ENCODE data around the gene TRIM75.

DNA sequence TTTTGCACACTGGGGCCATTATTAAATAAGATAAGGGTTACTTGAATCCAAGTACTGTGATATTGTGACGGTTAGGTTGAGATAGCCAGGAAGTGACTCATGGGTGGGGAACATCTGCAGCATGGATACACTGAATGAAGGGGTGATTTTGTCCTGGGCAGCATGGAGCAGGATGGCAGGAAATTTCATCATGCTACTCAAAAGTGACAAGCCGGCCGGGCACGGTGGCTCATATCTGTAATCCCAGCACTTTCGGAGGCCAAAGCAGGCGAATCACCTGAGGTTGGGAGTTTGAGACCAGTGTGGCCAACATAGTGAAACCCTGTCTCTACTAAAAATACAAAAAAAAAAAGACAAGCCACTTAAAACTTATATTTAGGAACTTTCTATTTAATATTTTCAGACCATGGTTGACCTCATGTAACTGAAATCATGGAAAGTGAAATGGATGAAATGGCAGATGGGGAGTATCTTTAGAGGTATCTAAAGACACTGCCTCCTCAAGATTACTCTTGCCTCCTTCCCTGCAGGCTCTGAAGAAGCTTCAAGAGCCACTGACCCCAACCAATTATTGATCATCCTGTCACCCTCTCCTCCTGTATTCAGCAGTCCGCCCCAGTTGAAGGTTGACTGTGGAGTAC lies 25.8 kb upstream of the TRIM75 start:
- TF ChIP-seq GATA2 (IDR thresholded peaks at IDR 0.05; ENCODE audit: low read depth, low read length) (no peak), GATA3 (IDR thresholded peaks at IDR 0.05; ENCODE audit: low read depth, low read length) (no peak)
